ENCODE measurements around the gene NPSR1.
A peak's percentile ranks its signal among the peaks of the same experiment; 100 is the strongest.
"Not testable (repeated sequence)": the region's sequence is repeated elsewhere in the genome, so short reads cannot be mapped to it uniquely, and the experiment has no call there.

Gene NPSR1

GRCh38 chr7:34759477-34760125 lies 101.6 kb downstream of the NPSR1 start:
- DNase-seq = peak; percentile 35

GRCh38 chr7:34760271-34760670 lies 102.3 kb downstream of the NPSR1 start:
- DNase-seq = no peak

GRCh38 chr7:34761206-34761605 lies 103.2 kb downstream of the NPSR1 start:
- DNase-seq = no peak

- DNase-seq = no peak
Observed at GRCh38 chr7:34761627-34762026, 103.6 kb downstream of the NPSR1 start.

GRCh38 chr7:34762764-34763163 lies 104.7 kb downstream of the NPSR1 start:
- DNase-seq = no peak

GRCh38 chr7:34772296-34772938 lies 114.4 kb downstream of the NPSR1 start:
- no peak for DNase-seq

GRCh38 chr7:34776748-34777358 lies 118.8 kb downstream of the NPSR1 start:
- no peak for DNase-seq

GRCh38 chr7:34780546-34780945 lies 122.5 kb downstream of the NPSR1 start:
- no peak for DNase-seq

GRCh38 chr7:34787586-34787985 lies 129.6 kb downstream of the NPSR1 start:
- no peak for DNase-seq

GRCh38 chr7:34806831-34807230 lies 148.8 kb downstream of the NPSR1 start:
- DNase-seq = no peak

- no peak for DNase-seq
Observed at GRCh38 chr7:34807548-34808340, 149.7 kb downstream of the NPSR1 start.

GRCh38 chr7:34814203-34814842 lies 156.3 kb downstream of the NPSR1 start:
- DNase-seq = not testable (repeated sequence)

GRCh38 chr7:34821932-34822558 lies 164.0 kb downstream of the NPSR1 start:
- no peak for DNase-seq

GRCh38 chr7:34823650-34824258 lies 165.7 kb downstream of the NPSR1 start:
- peak; percentile 63 for DNase-seq

GRCh38 chr7:34825221-34825620 lies 167.2 kb downstream of the NPSR1 start:
- DNase-seq = no peak

- DNase-seq = no peak
Observed at GRCh38 chr7:34830390-34830789, 172.4 kb downstream of the NPSR1 start.

GRCh38 chr7:34831436-34831835 lies 173.4 kb downstream of the NPSR1 start:
- DNase-seq = no peak

GRCh38 chr7:34832020-34832419 lies 174.0 kb downstream of the NPSR1 start:
- no peak for DNase-seq

GRCh38 chr7:34835901-34836600 lies 178.0 kb downstream of the NPSR1 start:
- DNase-seq = no peak

GRCh38 chr7:34837316-34837715 lies 179.3 kb downstream of the NPSR1 start:
- no peak for DNase-seq

- DNase-seq = no peak
Observed at GRCh38 chr7:34837801-34838201, 179.8 kb downstream of the NPSR1 start.

All from midbrain (tissue), 1 donor.